GM11168 (cell line): ENCODE data around the gene ADCY2.

ENCODE experiments used
- in situ Hi-C: fragments of 300-500 bp; cut with MboI; formaldehyde crosslinking; loops from one replicate; pipeline ENCODE4 v1.12.0; 2022; ENCODE audit warnings: low sequenced_read_pairs; ENCODE audit not compliant: unreplicated experiment

ADCY2 gene

DNA sequence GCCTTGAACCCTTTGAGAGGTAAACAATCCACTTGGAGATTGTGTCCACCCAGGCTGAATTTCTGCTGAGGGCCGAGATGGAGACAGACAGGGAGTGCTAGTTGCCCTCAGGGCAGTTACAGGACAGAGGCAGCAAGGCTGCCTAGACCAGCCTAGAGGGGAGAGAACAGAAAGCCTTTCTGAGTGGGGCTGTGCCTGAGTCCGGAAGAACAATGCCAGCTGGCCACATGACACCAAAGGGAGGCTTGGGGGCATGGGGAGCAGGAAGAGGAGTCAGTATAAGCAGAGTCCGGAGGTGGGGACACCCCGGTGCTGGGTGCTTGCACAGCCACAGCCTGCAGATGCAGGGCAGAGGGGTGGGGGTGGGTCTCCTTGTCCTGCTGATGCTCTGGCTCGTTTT is 309.3 kb downstream of the ADCY2 start:
- in situ Hi-C loops = no loop called here

- in situ Hi-C loops = no loop called here
Observed at GRCh38 chr5:7705736-7706135, 309.8 kb downstream of the ADCY2 start.

- in situ Hi-C loops = no loop called here
Observed at GRCh38 chr5:7706256-7706655, 310.3 kb downstream of the ADCY2 start.

DNA sequence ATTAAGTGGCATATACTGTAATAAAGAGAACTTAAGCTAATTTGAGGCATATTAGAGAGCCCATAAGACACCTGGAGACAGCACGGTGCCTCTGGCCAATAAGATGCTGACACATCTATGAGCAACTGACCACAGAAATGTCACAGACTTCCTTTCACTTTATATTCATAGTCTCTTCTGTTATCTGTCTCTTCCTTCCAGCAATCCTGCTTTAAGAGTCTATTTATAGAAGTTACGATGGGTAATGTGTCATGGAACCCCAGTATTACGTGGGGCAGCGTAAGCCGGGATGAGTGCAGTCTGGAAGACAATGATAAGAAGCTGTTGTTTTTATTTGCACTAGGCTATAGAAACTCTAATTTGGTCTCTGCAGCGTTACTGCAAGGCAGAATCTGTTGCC is 318.2 kb downstream of the ADCY2 start:
- in situ Hi-C loops = no loop called here

- in situ Hi-C loops = no loop called here
Observed at GRCh38 chr5:7714697-7715096, 318.8 kb downstream of the ADCY2 start.

- in situ Hi-C loops = no loop called here
Observed at GRCh38 chr5:7717691-7718090, 321.8 kb downstream of the ADCY2 start.

DNA sequence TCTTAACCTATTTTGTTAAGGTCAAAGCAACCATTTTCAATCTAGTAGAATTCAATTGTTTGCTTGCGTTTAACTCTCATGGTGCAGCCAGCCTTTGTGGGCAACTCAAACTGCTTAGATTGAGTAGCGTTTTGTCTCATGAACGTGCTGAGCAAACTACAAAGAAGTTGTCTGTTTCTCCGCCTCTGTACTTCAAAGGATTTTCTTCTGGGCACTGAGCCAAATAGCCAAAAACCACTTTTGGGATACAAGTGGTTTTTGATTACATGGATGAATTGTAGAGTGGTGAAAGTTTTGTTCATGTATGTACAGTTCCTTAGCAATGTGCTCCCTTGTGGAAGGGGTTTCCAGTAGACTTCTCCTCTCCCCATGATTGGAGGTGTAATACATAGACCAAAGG is 332.1 kb downstream of the ADCY2 start:
- in situ Hi-C loops = no loop called here

- in situ Hi-C loops = no loop called here
Observed at GRCh38 chr5:7741415-7742065, 345.6 kb downstream of the ADCY2 start.

DNA sequence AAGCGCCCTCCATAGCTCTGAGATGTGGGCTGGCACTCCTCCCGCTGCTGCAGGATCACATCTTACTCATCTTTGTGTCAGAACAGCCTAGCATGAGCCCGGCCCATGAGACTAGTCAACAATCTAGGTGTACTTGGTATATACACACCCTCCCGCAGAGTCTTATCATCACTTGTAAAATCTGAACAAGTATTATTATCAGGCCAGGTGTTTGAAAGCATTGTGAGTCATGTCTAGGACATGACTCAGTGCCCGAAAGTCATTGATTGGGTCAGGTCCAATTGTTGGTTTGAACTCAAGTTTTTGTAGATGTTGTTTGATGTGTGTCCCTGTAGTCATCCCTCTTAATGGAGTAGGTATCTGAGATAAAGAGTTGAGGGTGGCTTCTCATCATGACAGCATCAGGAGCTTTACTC is 346.3 kb downstream of the ADCY2 start:
- in situ Hi-C loops = no loop called here

DNA sequence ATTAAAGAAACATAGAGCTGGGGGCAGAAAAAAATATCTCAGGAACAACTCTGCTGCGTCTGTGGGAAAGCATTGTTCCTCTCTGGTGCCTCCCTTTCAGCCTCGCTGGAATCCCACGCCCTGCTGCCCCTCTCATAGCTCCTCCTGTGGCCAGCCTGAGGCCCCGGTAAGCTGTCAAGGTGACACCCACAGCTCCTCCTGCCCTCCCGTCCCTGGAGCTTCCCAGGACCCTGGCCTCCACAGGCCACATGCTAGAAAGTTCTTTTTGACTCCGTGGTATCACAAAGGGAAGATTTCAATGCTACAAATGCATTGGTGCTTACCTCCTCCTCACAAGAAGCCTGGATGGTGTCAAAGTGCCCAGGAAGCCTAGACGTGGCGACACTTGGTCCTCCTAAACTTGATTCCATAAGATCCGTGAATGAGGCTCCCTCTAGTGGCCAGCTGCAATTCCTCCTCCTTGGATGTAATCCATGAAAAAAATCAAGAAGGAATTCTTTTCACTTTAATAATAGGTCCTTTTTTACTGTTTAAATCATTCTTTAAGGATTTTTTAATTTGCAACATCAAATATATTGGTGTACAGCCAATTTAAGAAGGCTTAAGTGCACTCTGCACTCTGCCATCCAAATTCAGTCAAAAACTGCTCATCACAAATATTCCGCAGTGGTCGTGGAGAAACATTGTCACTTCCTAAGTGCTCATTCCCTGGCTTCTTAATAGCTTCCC is 350.1 kb downstream of the ADCY2 start:
- in situ Hi-C loops = no loop called here

- in situ Hi-C loops = no loop called here
Observed at GRCh38 chr5:7747728-7748127, 351.8 kb downstream of the ADCY2 start.

DNA sequence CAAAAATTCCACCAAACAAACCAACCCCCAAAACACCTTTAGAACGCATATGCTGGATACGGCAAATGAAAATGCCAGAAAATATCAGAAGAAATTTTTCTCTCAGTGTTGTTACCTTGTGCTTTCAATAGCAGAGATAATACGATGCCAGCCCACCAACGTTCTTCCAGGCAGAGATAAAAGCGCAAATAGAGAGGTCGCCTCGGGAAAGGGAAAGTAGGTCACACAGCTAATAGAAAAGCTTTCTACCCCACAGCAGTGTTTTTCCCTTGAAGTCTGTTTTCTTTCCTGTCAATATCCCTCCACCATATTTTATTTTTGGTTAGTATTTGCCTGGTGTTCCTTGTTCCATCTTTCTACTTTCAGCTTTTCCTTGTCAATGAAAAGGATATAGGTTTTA is 353.7 kb downstream of the ADCY2 start:
- in situ Hi-C loops = no loop called here

DNA sequence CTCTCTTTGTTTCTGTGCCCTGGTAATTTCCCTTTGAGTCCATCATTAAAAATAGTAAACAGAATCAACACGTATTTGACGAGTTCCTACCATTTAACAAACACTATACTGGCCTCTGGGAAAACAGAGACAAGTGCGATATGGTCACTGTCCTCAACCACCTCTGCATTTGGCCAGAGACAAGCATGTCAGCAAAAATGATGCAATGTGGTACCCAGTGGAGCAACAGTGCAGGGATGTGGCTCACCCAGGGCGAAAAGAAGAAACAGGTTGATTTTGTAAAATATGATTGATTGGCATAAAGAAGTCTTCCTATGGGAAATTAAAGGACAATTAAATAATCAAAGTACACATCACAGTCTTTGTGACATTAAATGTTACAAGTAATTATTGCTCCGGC is 355.9 kb downstream of the ADCY2 start:
- in situ Hi-C loops = no loop called here

DNA sequence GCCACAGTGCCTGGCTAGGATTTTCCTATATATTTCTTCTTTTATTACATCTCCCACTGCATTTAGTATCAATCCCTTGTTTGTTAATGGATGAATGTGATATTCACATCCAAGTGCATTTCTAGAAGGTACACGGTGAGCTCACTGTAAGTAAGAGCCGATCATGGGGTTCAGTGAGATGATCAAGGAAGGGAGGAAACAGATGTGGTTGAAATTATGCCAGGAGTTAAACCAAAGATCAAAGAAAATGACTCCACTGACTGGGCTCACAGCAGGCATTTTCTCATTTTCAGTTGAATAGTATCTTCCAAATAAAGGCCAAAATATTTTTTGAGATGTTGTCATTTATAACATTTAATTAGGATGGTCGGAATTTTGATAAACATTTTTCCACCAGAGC is 357.2 kb downstream of the ADCY2 start:
- in situ Hi-C loops = no loop called here

DNA sequence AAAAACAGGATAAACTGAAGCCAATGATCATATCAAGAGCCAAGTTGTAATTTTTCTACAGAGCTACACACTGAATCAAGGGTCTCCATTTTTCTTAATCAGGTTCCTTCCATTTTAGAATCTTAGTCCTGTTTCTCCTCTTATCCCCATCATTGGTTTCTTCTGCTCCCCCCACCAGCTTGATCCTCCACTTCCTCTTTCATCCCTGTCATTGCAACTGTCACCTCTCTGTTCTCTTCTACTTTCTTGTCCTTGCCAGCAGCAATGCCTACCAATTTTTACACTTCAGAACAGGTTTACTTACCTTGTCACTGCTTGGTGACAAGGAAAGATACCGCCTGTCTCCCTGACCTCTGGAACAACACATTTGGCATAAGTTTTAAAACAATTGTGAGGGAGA is 357.7 kb downstream of the ADCY2 start:
- in situ Hi-C loops = no loop called here

GRCh38 chr5:7754490-7754889 is 358.6 kb downstream of the ADCY2 start:
- in situ Hi-C loops = no loop called here

DNA sequence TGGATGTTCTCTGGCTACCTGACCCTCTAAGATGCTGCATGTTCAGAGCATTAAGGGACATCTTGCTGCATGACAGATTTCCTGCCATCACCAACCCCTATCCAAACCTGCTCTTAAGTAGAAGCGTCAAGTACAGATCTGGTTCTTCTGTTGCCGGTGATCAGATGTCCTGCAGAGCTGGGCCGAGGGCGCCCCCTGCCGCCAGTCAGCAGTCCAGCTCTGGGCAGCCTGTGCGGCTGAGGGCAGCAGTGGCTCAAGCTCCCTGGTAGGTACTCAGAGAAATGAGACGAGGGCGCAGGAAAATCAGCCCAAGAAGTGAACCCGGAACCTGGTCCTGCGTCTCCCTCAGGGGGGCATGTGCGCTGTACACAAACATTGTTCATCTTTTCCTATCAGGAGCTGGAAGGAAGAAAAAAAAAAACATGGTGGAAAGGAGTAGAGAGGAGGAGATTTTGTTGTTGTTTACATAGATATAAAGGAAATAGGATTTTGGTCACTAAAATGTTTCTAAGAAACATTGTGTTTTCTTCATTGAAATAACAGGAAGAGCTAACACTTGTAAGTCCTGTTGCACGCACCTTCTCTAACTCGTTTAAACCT is 359.2 kb downstream of the ADCY2 start:
- in situ Hi-C loops = no loop called here

DNA sequence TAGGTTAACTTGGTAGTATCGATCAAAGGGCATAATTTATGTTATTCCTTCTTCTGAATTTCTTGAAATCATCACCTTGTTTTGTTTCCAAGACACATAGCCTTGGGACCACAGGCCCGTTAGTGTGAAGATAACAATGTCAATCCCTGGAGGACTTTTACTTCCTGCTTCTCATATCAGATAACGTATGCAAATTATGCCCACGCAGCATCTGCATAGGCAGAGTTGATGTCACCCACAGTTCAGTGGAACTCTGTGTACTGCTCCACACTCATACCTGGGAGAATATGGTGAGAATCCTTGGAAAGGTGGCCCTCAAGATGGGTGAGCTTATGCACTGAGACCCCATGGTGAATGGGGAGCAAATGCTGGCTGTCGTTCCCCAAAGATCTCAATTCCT is 360.0 kb downstream of the ADCY2 start:
- in situ Hi-C loops = no loop called here

GRCh38 chr5:7756453-7756852 is 360.5 kb downstream of the ADCY2 start:
- in situ Hi-C loops = no loop called here

- in situ Hi-C loops = no loop called here
Observed at GRCh38 chr5:7759257-7759871, 363.4 kb downstream of the ADCY2 start.

- in situ Hi-C loops = no loop called here
Observed at GRCh38 chr5:7759951-7760580, 364.1 kb downstream of the ADCY2 start.
